AG20443 (cell line): ENCODE data around the gene CIC.

Experiments
- DNase-seq: peaks from one replicate; pipeline ENCODE4 v3.0.0; 2012; ENCODE audit warnings: low spot score, mixed read lengths

CIC gene

GRCh38 chr19:42244347-42245220 lies 24.5 kb upstream of the CIC start:
- DNase-seq: peak; percentile 82

GRCh38 chr19:42245231-42245630 lies 23.8 kb upstream of the CIC start:
- DNase-seq: no peak

GRCh38 chr19:42246143-42246921 lies 22.7 kb upstream of the CIC start:
- peak; percentile 86 for DNase-seq

- no peak for DNase-seq
These were observed 22.0 kb upstream of the CIC start for GRCh38 chr19:42246922-42247639.

GRCh38 chr19:42247640-42248199 lies 21.3 kb upstream of the CIC start:
- DNase-seq: no peak

GRCh38 chr19:42248270-42249148 lies 20.5 kb upstream of the CIC start:
- no peak for DNase-seq

- no peak for DNase-seq
These were observed 19.8 kb upstream of the CIC start for GRCh38 chr19:42249149-42249750.

- DNase-seq: no peak
These were observed 19.3 kb upstream of the CIC start for GRCh38 chr19:42249769-42250168.

- no peak for DNase-seq
These were observed 18.8 kb upstream of the CIC start for GRCh38 chr19:42250183-42250665.

GRCh38 chr19:42250666-42251531 lies 18.2 kb upstream of the CIC start:
- DNase-seq: peak; percentile 62

- DNase-seq: no peak
These were observed 17.3 kb upstream of the CIC start for GRCh38 chr19:42251572-42252358.

- DNase-seq: peak; percentile 41
These were observed 16.4 kb upstream of the CIC start for GRCh38 chr19:42252365-42253244.

GRCh38 chr19:42253245-42254088 lies 15.6 kb upstream of the CIC start:
- DNase-seq: peak; percentile 53

GRCh38 chr19:42254089-42254849 lies 14.8 kb upstream of the CIC start:
- DNase-seq: peak; percentile 37

- DNase-seq: peak; percentile 96
These were observed 13.9 kb upstream of the CIC start, which contains the start of gene ERF for GRCh38 chr19:42254850-42255765. TSS of gene ERF (minus strand) at chr19:42255128. CDS start at chr19:42254999, 129 bp downstream.
